CD4-positive, alpha-beta T cell (primary cell): ENCODE data around the gene DHX38. TPM values are rescaled to one million over a fixed set of nuclear protein-coding genes. Genes with fewer than 3 reads are reported as not detected.

Experiments used
- ATAC-seq: fragments of 200-7000 bp; cut with Tn5 transposase; one replicate; pipeline ENCODE4 v1.10.0; 2022; ENCODE audit warnings: mild to moderate bottlenecking; ENCODE audit not compliant: poor library complexity
- CTCF ChIA-PET: fragments of 350-600 bp; sonication (Branson Sonifier 250); formaldehyde crosslinking; loops from one replicate; lab custom pipeline; 2021; ENCODE audit warnings: antibody characterized with exemption, inconsistent platforms; lab: Charles Lee
- POLR2A ChIA-PET: fragments of 350-600 bp; sonication (Branson Sonifier 250); formaldehyde crosslinking; loops from one replicate; lab custom pipeline; 2021; ENCODE audit warnings: antibody characterized with exemption, inconsistent platforms; lab: Charles Lee
- DNase-seq, 14 experiments: peaks; one replicate each; pipeline ENCODE4 v3.0.0-alpha.2; 2013 to 2020; ENCODE audit warnings: mixed read lengths in 2 of 14
- H3K27ac ChIP-seq, 2 donors: one replicate each; pipeline versions ENCODE4 v1.5.1 to v1.7.0; 2013; ENCODE audit warnings: low read length in 2 of 2, low read depth in 1 of 2, mild to moderate bottlenecking in 1 of 2
- H3K27me3 ChIP-seq, 2 experiments: 1 replicate in 1 of 2; 2 replicates in 1 of 2; pipeline versions ENCODE4 v1.6.1 to v1.7.0; 2013; ENCODE audit warnings: low read length in 2 of 2, control low read depth in 1 of 2, mild to moderate bottlenecking in 1 of 2, moderate library complexity in 1 of 2; ENCODE audit not compliant: insufficient read depth in 2 of 2, control insufficient read depth in 1 of 2
- H3K36me3 ChIP-seq: one replicate; pipeline ENCODE4 v1.6.1; 2013; ENCODE audit warnings: low read length, control low read depth; ENCODE audit not compliant: insufficient read depth
- H3K4me1 ChIP-seq: one replicate; pipeline ENCODE4 v1.6.1; 2013; ENCODE audit warnings: low read length, control low read depth; ENCODE audit not compliant: insufficient read depth
- H3K4me3 ChIP-seq: one replicate; pipeline ENCODE4 v1.5.1; 2013; ENCODE audit warnings: mild to moderate bottlenecking, low read length, moderate library complexity
- H3K9me3 ChIP-seq, 2 experiments: 1 replicate in 1 of 2; 2 replicates in 1 of 2; pipeline versions ENCODE4 v1.6.1 to v1.7.0; 2013; ENCODE audit warnings: low read length in 2 of 2, mild to moderate bottlenecking in 2 of 2, control low read depth in 1 of 2, moderate library complexity in 1 of 2; ENCODE audit not compliant: control insufficient read depth in 1 of 2, insufficient read depth in 1 of 2
- H3K27ac Mint-ChIP-seq: one replicate; pipeline ENCODE4 v1.8.0; 2020; ENCODE audit warnings: mixed read lengths
- H3K27me3 Mint-ChIP-seq: one replicate; pipeline ENCODE4 v1.8.0; 2021; ENCODE audit warnings: mixed read lengths
- H3K36me3 Mint-ChIP-seq: one replicate; pipeline ENCODE4 v1.8.0; 2021; ENCODE audit warnings: low read depth, mixed read lengths
- H3K4me1 Mint-ChIP-seq: one replicate; pipeline ENCODE4 v1.8.0; 2021; ENCODE audit warnings: low read depth, mixed read lengths
- H3K4me3 Mint-ChIP-seq: one replicate; pipeline ENCODE4 v1.8.0; 2020; ENCODE audit warnings: mild to moderate bottlenecking, mixed read lengths
- H3K9me3 Mint-ChIP-seq: one replicate; pipeline ENCODE4 v1.8.0; 2020; ENCODE audit warnings: mixed read lengths
- intact Hi-C, 2 experiments: fragments of 100-400 bp; cut with DNase I in 1 of 2; cut with micrococcal nuclease in 1 of 2; formaldehyde crosslinking; loops; one replicate each; pipeline versions ENCODE4 v1.15.1 to v1.9.0; 2023 to 2025; cut with DNase I, micrococcal nuclease
- total RNA-seq, 174 experiments: library from RNA in 2 of 174; stranded (reverse) in 2 of 174; gene quantifications; one replicate each; pipeline ENCODE4 v1.2.3 and lab custom pipeline; 2021 to 2026
- TF ChIP-seq, protein P1 (sequence below): fragments of 200-600 bp; IDR thresholded peaks from one replicate; pipeline ENCODE4 v1.8.0; 2022; ENCODE audit warnings: antibody characterized with exemption, mild to moderate bottlenecking

Gene DHX38
- total RNA-seq, 2 experiments from 2014 or later, result 103 to 109 TPM

DNA sequence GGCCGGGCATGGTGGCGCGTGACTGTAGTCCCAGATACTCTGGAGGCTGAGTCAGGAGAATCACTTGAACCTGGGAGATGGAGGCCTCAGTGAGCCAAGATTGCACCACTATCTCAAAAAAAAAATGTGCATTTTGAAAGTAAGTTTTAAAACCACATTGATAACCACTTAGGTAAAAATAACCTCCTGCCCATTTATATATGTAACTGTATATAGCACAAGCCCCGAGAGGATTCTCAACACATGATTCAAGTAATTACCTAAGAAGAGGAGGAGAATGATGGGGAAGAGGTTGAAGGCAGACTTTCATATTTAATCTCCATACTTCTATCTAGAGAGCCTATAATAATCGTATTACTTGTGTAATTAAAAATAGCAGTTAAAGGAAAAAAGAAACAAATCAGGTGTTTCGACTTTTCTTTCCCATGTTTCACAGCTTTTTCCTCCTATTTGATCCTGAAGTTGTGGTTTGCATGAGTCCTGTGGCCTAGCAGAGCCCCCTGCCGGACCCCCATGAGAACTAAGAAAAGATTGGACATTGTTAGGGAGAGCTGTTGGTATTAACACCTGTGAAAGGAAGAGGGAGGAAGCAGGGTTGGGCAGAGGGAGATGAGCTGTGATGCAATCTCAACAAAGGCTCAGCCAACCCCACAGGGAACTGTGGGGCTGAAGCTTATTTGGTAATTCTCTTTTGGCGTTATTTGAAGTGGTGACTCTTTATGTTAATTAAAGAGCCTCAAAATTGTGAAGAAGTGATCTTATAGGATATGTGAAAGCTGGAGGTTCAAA lies 56.2 kb downstream of the DHX38 start:
- ATAC-seq, result no peak
- CTCF ChIA-PET, result no interaction called here
- Mint-ChIP-seq H3K9me3 (no peaks in the 10 kb centered on the region), H3K36me3 (no peaks in the 10 kb centered on the region), H3K27me3 (no peaks in the 10 kb centered on the region), H3K27ac (no peak overlapping the region), H3K4me3 (no peak overlapping the region), H3K4me1 (no peaks in the 10 kb centered on the region)
- Histone ChIP-seq H3K4me3 (no peak overlapping the region), H3K27me3 (no peaks in the 10 kb centered on the region), H3K4me1 (no peaks in the 10 kb centered on the region), H3K27ac (no peak overlapping the region), H3K36me3 (no peaks in the 10 kb centered on the region), H3K9me3 (no peaks in the 10 kb centered on the region)
- TF ChIP-seq, protein P1, sequence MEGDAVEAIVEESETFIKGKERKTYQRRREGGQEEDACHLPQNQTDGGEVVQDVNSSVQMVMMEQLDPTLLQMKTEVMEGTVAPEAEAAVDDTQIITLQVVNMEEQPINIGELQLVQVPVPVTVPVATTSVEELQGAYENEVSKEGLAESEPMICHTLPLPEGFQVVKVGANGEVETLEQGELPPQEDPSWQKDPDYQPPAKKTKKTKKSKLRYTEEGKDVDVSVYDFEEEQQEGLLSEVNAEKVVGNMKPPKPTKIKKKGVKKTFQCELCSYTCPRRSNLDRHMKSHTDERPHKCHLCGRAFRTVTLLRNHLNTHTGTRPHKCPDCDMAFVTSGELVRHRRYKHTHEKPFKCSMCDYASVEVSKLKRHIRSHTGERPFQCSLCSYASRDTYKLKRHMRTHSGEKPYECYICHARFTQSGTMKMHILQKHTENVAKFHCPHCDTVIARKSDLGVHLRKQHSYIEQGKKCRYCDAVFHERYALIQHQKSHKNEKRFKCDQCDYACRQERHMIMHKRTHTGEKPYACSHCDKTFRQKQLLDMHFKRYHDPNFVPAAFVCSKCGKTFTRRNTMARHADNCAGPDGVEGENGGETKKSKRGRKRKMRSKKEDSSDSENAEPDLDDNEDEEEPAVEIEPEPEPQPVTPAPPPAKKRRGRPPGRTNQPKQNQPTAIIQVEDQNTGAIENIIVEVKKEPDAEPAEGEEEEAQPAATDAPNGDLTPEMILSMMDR, result no peak
- POLR2A ChIA-PET, result no interaction called here
- intact Hi-C loops, result no loop called here
- no peak for DNase-seq

DNA sequence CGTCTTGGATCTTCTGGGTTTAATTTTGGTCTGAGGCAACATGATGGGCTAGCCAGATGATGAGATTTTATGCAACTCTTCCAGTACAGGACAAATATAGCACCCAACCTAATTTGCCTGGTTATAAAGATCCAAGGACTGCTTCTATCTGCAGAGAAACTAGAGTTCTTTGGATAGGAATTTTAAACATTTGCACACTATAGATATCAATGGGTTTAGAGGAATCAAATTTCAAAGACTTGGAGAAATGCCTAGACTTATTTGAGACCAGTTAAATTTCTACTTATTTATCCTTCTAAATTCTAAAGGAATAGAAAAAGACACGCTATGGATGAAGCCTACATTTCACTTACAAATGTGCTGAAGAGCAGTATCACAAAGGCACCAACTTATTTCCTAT lies 65.7 kb downstream of the DHX38 start:
- intact Hi-C loops, result no loop called here
- ATAC-seq (no peak), DNase-seq (no peak)
- H3K27ac ChIP-seq, result no peak overlapping the region
- H3K36me3 Mint-ChIP-seq, result no peaks in the 10 kb centered on the region
- H3K4me1 Mint-ChIP-seq, result no peaks in the 10 kb centered on the region
- H3K4me3 Mint-ChIP-seq, result no peak overlapping the region
- H3K27me3 ChIP-seq, result no peaks in the 10 kb centered on the region
- H3K4me1 ChIP-seq, result no peaks in the 10 kb centered on the region
- TF ChIP-seq, protein P1, result no peak
- no peak overlapping the region for H3K4me3 ChIP-seq
- H3K27me3 Mint-ChIP-seq, result peaks cover under 1% of the 10 kb centered on the region
- H3K9me3 ChIP-seq, result no peaks in the 10 kb centered on the region
- ChIA-PET POLR2A (no interaction called here), CTCF (no interaction called here)
- H3K36me3 ChIP-seq, result no peaks in the 10 kb centered on the region
- H3K9me3 Mint-ChIP-seq, result no peaks in the 10 kb centered on the region
- no peak overlapping the region for H3K27ac Mint-ChIP-seq

DNA sequence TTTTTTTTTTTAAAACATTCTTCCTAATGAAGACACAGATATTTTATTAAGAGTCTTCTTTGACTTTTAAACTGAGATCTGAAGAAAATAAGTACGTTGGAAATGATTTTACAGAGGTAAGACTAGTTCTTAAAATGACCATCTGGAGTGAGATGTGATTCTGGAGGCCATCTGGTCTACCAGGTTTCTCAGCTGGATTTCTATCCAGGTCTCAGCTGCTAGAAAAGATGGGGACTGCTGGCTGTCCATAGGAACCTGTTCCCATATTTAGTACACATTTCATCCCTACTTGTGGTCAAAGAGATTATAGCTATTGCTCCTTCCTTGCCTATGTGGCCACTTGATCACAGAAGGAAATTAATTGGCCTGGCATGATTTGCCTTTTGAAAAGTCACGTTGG lies 66.2 kb downstream of the DHX38 start:
- no peaks in the 10 kb centered on the region for H3K4me1 Mint-ChIP-seq
- no peaks in the 10 kb centered on the region for H3K27me3 ChIP-seq
- ATAC-seq (no peak), DNase-seq (no peak)
- no peak overlapping the region for H3K27ac ChIP-seq
- no peaks in the 10 kb centered on the region for H3K9me3 ChIP-seq
- H3K27me3 Mint-ChIP-seq, result peaks cover 4% of the 10 kb centered on the region
- no peaks in the 10 kb centered on the region for H3K36me3 ChIP-seq
- no peak overlapping the region for H3K27ac Mint-ChIP-seq
- CTCF ChIA-PET, result no interaction called here
- intact Hi-C loops, result no loop called here
- no peak overlapping the region for H3K4me3 Mint-ChIP-seq
- TF ChIP-seq, protein P1, result no peak
- POLR2A ChIA-PET, result no interaction called here
- no peaks in the 10 kb centered on the region for H3K36me3 Mint-ChIP-seq
- no peak overlapping the region for H3K4me3 ChIP-seq
- no peaks in the 10 kb centered on the region for H3K4me1 ChIP-seq
- no peaks in the 10 kb centered on the region for H3K9me3 Mint-ChIP-seq
